Fibroblast of mammary gland (primary cell): ENCODE data around the gene PPP1R2B.
A peak's percentile ranks its signal among the peaks of the same experiment; 100 is the strongest.

ENCODE experiments used
- DNase-seq: peaks from one replicate; pipeline ENCODE4 v3.0.0-alpha.2; 2010; ENCODE audit warnings: low read depth
- H3K4me3 ChIP-seq: 2 replicates; pipeline ENCODE4 v1.5.1; 2011; ENCODE audit warnings: low read depth, mild to moderate bottlenecking, low read length, moderate library complexity; ENCODE audit not compliant: control insufficient read depth
- CTCF ChIP-seq: conservative IDR thresholded peaks from 2 replicates; pipeline ENCODE4 v1.5.1; 2011; ENCODE audit warnings: low read depth, low read length, inconsistent platforms; ENCODE audit not compliant: control insufficient read depth, insufficient read depth

Gene PPP1R2B

GRCh38 chr5:156819537-156819936 is 30.6 kb upstream of the PPP1R2B start:
- no peak for DNase-seq
- TF ChIP-seq CTCF: no peak
- no peak overlapping the region for H3K4me3 ChIP-seq

DNA sequence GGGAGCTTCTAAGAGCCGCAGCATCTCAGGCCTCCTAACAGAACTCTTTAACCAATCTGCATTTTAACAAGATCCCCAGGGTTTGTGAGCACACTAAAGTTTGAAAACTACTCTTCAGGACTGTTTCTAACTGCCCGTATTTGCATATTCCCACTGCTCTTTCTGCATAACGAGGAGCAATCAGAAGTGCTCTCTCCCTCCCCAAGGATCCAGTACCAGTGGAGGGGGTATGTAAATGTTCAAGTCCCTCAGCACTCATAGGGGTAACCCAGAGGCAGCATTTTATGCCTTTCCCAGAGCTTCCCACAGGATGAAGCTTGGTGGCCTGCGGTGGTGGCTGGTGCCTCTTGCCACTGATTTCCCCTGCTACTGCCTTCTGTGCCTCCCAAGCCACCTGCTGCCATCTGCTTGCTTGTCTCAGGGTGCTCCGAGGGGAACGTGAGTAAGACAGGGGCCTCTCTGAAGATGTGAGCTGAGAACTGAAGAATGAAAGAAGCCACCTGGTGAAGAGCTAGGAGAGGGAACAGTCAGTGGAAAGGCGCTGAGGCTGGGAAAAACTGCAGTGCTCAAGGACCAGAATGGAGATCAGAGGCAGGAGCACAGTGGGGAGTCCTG is 30.0 kb upstream of the PPP1R2B start:
- DNase-seq: no peak
- no peak for TF ChIP-seq CTCF
- H3K4me3 ChIP-seq: no peak overlapping the region

DNA sequence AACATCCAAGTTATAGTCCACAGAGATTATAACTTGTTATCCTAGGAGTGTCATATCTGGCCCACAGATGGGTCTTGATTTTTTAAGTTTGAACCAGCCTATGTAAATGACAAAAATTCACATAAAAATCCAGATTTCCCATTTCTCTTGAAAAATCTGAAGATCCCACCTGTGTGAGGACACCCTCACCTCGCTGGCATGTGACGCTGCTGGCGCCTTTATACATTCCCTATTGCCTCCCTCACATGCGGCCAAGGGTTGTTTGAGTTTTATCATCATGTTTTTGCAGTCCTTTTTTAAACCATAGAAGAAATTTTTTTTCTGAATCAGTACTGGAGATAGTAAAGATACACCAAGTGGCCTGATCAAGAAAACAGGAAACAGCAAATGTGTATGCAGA is 25.9 kb upstream of the PPP1R2B start:
- TF ChIP-seq CTCF: no peak
- H3K4me3 ChIP-seq: no peak overlapping the region
- DNase-seq: no peak

- TF ChIP-seq CTCF: peak; percentile 54
- DNase-seq: peak; percentile 59
- H3K4me3 ChIP-seq: no peak overlapping the region
Observed at GRCh38 chr5:156824800-156825199, 25.3 kb upstream of the PPP1R2B start.

DNA sequence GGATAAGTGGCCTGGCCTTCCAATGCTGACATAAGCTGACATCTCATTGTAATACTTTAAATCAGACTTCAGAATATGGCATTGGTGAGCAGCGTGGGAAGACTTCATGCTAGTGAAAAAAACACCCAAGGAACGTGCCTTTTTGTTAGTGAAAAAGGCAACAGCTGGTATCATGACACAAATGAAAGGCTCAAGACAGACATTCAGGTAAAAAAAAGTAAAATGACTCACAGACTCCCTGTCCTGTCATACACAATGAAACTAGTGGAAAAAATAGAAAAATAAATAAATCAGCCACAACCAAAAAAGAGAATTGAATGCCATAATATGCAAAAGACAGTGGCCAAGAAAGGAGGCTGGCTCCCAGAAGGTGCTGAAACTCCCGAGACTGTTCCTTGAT is 24.4 kb upstream of the PPP1R2B start:
- DNase-seq: no peak
- TF ChIP-seq CTCF: no peak
- no peak overlapping the region for H3K4me3 ChIP-seq

DNA sequence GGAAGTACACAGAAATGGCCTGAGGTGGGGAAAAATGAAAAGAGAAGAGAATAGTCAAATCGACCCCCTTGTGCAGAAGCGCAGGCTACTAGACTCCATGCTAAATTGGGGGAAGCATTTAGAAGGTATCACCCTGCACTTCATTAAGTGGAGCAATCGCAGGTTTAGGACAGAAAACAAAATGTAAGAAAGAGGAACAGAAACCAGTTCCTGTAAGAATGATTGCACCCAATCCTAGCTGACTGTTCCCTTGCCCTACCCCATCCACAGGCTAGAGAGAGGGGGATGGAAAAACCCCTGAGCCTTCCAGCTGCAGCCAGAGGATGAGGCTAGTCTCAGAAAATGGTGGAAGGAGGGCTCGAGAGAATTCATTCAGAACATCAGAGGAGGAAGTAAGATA is 23.9 kb upstream of the PPP1R2B start:
- no peak for TF ChIP-seq CTCF
- no peak overlapping the region for H3K4me3 ChIP-seq
- no peak for DNase-seq

DNA sequence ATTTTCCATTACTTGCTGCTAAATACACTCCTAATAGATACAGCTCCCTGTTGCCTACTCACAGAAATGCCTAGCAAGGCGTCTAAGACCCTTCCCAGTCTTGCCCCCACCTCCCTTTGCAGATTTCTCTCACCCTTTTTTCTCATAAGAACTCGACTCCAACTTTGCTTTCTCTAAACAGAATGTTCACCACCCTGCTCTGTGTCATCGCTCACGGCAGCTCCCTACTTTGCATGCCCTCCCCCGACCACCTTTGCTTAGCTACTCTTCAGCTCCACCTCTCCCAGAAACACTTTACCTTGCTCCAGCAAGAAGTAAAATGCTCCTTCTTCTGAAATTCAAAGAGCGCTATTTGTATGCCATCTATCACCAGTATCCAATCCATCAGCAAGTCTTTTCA is 15.2 kb upstream of the PPP1R2B start:
- no peak for DNase-seq
- TF ChIP-seq CTCF: no peak
- no peak overlapping the region for H3K4me3 ChIP-seq
